Measurements from ENCODE around the gene MICAL3.

The MICAL3 gene

GRCh38 chr22:17957693-17958092 is 66.7 kb downstream of the MICAL3 start:
- TF ChIP-seq, protein P1, sequence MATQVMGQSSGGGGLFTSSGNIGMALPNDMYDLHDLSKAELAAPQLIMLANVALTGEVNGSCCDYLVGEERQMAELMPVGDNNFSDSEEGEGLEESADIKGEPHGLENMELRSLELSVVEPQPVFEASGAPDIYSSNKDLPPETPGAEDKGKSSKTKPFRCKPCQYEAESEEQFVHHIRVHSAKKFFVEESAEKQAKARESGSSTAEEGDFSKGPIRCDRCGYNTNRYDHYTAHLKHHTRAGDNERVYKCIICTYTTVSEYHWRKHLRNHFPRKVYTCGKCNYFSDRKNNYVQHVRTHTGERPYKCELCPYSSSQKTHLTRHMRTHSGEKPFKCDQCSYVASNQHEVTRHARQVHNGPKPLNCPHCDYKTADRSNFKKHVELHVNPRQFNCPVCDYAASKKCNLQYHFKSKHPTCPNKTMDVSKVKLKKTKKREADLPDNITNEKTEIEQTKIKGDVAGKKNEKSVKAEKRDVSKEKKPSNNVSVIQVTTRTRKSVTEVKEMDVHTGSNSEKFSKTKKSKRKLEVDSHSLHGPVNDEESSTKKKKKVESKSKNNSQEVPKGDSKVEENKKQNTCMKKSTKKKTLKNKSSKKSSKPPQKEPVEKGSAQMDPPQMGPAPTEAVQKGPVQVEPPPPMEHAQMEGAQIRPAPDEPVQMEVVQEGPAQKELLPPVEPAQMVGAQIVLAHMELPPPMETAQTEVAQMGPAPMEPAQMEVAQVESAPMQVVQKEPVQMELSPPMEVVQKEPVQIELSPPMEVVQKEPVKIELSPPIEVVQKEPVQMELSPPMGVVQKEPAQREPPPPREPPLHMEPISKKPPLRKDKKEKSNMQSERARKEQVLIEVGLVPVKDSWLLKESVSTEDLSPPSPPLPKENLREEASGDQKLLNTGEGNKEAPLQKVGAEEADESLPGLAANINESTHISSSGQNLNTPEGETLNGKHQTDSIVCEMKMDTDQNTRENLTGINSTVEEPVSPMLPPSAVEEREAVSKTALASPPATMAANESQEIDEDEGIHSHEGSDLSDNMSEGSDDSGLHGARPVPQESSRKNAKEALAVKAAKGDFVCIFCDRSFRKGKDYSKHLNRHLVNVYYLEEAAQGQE (IDR thresholded peaks at IDR 0.05; ENCODE audit: insufficient read depth in 1 of 2, low read depth in 2 of 2, low read length in 2 of 2) = no peak
- TF ChIP-seq FOXP2 (optimal IDR thresholded peaks at IDR 0.05; ENCODE audit: borderline replicate concordance, extremely low read depth, extremely low read length, insufficient read depth) (no peak), TAF1 (IDR thresholded peaks at IDR 0.05; ENCODE audit: borderline replicate concordance, insufficient read depth, low read length) (no peak), SIN3A (IDR thresholded peaks at IDR 0.05; ENCODE audit: borderline replicate concordance, insufficient read depth, low read length) (no peak), POLR2AphosphoS5 (IDR thresholded peaks at IDR 0.05; ENCODE audit: low read depth, low read length) (no peak)

DNA sequence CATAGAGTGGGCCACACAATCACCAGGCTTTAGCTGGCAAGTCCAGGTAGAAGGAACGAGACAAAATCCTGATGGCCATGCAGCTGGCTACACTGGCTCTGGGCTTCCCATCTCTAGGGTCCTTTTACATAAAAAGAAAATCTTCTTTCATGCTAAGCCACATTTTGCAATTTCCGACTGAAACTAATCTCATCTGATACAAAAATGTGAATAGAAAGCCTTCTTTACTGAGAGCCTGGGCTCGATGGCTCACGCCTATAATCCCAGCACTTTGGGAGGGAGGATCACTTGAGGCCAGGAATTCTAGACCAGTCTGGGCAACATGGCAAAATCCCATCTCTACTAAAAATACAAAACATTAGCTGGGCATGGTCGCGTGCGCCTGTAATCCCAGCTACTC is 67.2 kb downstream of the MICAL3 start:
- TF ChIP-seq POLR2AphosphoS5 (IDR thresholded peaks at IDR 0.05; ENCODE audit: low read depth, low read length) (no peak), SIN3A (IDR thresholded peaks at IDR 0.05; ENCODE audit: borderline replicate concordance, insufficient read depth, low read length) (no peak)
- TF ChIP-seq, protein P1 (IDR thresholded peaks at IDR 0.05; ENCODE audit: insufficient read depth in 1 of 2, low read depth in 2 of 2, low read length in 2 of 2) = no peak

DNA sequence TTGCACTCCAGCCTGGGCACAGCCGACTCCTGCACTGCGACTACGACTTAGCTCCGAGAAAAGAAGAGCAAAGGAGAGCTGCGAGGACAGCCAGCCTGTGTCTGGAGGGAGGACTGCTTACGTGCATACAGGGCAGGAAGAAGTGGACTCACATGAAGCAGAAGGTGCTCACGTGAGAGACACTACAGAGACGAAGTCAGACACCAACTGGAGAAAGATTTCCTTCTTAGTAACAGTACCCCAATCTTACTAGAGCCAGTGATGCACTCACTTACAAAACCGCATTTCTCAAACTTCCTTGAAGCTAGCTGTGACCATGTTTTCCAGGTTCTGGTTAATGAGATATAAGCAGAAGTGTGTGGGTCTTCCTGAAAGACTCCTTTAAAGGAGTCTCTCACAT is 67.7 kb downstream of the MICAL3 start:
- TF ChIP-seq FOXP2 (optimal IDR thresholded peaks at IDR 0.05; ENCODE audit: borderline replicate concordance, extremely low read depth, extremely low read length, insufficient read depth) (no peak), TAF1 (IDR thresholded peaks at IDR 0.05; ENCODE audit: borderline replicate concordance, insufficient read depth, low read length) (no peak), POLR2AphosphoS5 (IDR thresholded peaks at IDR 0.05; ENCODE audit: low read depth, low read length) (no peak), SIN3A (IDR thresholded peaks at IDR 0.05; ENCODE audit: borderline replicate concordance, insufficient read depth, low read length) (no peak)
- TF ChIP-seq, protein P1 (IDR thresholded peaks at IDR 0.05; ENCODE audit: insufficient read depth in 1 of 2, low read depth in 2 of 2, low read length in 2 of 2) = no peak

DNA sequence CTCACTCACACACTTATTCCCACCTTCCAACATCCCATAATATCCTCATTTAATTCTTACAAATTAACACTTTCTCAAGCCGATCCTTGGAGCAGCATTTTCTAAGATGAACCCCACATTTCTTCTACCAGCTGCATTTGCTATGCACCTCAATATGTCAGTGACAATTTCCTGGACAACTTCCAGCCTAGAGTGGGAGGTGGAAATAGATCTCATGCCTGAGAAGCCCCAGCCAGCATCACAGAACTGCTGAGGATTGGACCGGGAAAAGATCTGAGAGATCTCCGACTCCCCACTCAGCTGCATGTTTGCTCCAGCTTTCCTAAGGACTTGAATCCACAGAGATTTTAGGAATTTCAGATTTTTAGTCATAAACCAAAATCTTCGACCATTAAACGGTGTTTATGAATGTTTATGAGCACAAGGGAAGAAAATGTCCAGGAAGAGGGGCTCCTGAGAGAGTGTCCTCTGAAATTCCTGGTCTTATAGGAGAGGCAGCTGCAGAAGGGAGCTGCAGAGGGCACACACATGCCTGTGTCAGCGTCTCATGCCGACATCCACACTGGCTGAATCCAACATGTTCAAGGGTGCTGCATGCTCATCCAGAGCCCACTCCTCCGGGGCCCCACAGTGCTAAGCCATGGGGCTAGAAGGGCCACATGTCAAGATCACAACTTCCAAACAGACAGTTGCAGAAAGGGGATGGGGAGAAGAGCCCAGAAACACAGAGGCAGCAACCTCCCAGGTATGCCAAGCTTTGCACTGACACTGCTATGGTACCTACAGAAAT is 68.6 kb downstream of the MICAL3 start:
- TF ChIP-seq FOXP2 (optimal IDR thresholded peaks at IDR 0.05; ENCODE audit: borderline replicate concordance, extremely low read depth, extremely low read length, insufficient read depth) (no peak), TAF1 (IDR thresholded peaks at IDR 0.05; ENCODE audit: borderline replicate concordance, insufficient read depth, low read length) (no peak), POLR2AphosphoS5 (IDR thresholded peaks at IDR 0.05; ENCODE audit: low read depth, low read length) (no peak), SIN3A (IDR thresholded peaks at IDR 0.05; ENCODE audit: borderline replicate concordance, insufficient read depth, low read length) (no peak)
- TF ChIP-seq, protein P1 (IDR thresholded peaks at IDR 0.05; ENCODE audit: insufficient read depth in 1 of 2, low read depth in 2 of 2, low read length in 2 of 2) = no peak

Data from PFSK-1 (cell line).